ENCODE data around the gene PIK3R5.

PIK3R5 gene

GRCh38 chr17:8851600-8851999 is 113.9 kb downstream of the PIK3R5 start:
- no peak for DNase-seq

- no peak for DNase-seq
These were observed 116.0 kb downstream of the PIK3R5 start for GRCh38 chr17:8849311-8850041.

GRCh38 chr17:8847891-8848290 is 117.6 kb downstream of the PIK3R5 start:
- DNase-seq, result no peak

- DNase-seq, result peak in 1 of 2 donors; percentile 22
These were observed 118.7 kb downstream of the PIK3R5 start for GRCh38 chr17:8846768-8847211.

GRCh38 chr17:8844229-8845218 is 121.0 kb downstream of the PIK3R5 start:
- no peak for DNase-seq

- DNase-seq, result no peak
These were observed 122.2 kb downstream of the PIK3R5 start for GRCh38 chr17:8843344-8843743.

GRCh38 chr17:8841844-8842243 is 123.7 kb downstream of the PIK3R5 start:
- DNase-seq, result no peak

- DNase-seq, result no peak
These were observed 126.0 kb downstream of the PIK3R5 start for GRCh38 chr17:8839410-8839935.

- no peak for DNase-seq
These were observed 126.9 kb downstream of the PIK3R5 start for GRCh38 chr17:8838551-8839095.

- DNase-seq, result no peak
These were observed 127.9 kb downstream of the PIK3R5 start for GRCh38 chr17:8837563-8838075.

- no peak for DNase-seq
These were observed 128.5 kb downstream of the PIK3R5 start for GRCh38 chr17:8836821-8837562.

- DNase-seq, result no peak
These were observed 129.7 kb downstream of the PIK3R5 start for GRCh38 chr17:8835631-8836364.

- DNase-seq, result no peak
These were observed 130.4 kb downstream of the PIK3R5 start for GRCh38 chr17:8835106-8835505.

- peak in 1 of 2 donors; percentile 15 for DNase-seq
These were observed 132.7 kb downstream of the PIK3R5 start for GRCh38 chr17:8832711-8833352.

- DNase-seq, result no peak
These were observed 134.2 kb downstream of the PIK3R5 start for GRCh38 chr17:8831234-8831849.

GRCh38 chr17:8830141-8830540 is 135.4 kb downstream of the PIK3R5 start:
- no peak for DNase-seq

GRCh38 chr17:8829036-8829941 is 136.2 kb downstream of the PIK3R5 start:
- DNase-seq, result no peak
